T-cell (primary cell): ENCODE data around the gene NRP1. TPM values are rescaled to one million over a fixed set of nuclear protein-coding genes. Genes with fewer than 3 reads are reported as not detected.
A peak's percentile ranks its signal among the peaks of the same experiment; 100 is the strongest.
"Not testable (repeated sequence)": the region's sequence is repeated elsewhere in the genome, so short reads cannot be mapped to it uniquely, and the experiment has no call there.

Experiments used
- ATAC-seq, 4 experiments: fragments of 200-7000 bp in 3 of 4; fragments of 150-1000 bp in 1 of 4; cut with Tn5 transposase; replicated peaks in 1 of 4; 1 replicate in 3 of 4; 2 replicates in 1 of 4; pipeline ENCODE4 v1.10.0; 2021; ENCODE audit warnings: moderate library complexity in 3 of 4, mild to moderate bottlenecking in 2 of 4, moderate number of reproducible peaks in 1 of 4
- CTCF ChIA-PET, 2 donors: fragments of 300-600 bp; sonication (Branson Sonifier 250); formaldehyde crosslinking; loops; one replicate each; lab custom pipeline; 2022; ENCODE audit warnings: antibody characterized with exemption in 2 of 2; lab: Charles Lee
- POLR2A ChIA-PET, 2 donors: fragments of 300-600 bp; sonication (Branson Sonifier 250); formaldehyde crosslinking; loops; one replicate each; lab custom pipeline; 2022; ENCODE audit warnings: antibody characterized with exemption in 2 of 2; lab: Charles Lee
- DNase-seq, 35 experiments: peaks; one replicate each; pipeline versions ENCODE4 v3.0.0 to v3.0.0-alpha.2; 2013 to 2023
- H3K27ac ChIP-seq: one replicate; pipeline ENCODE4 v1.5.1; 2013; ENCODE audit warnings: low read length
- H3K27me3 ChIP-seq, 2 experiments: replicated peaks in 1 of 2; 1 replicate in 1 of 2; 2 replicates in 1 of 2; pipeline versions ENCODE4 v1.6.1 to v1.7.0; 2013; ENCODE audit warnings: low read length in 1 of 2, mixed read lengths in 1 of 2; ENCODE audit not compliant: control insufficient read depth in 2 of 2, insufficient read depth in 2 of 2; ENCODE audit errors: extremely low read depth in 1 of 2
- H3K36me3 ChIP-seq, 2 donors: 1 replicate in 1 of 2; 2 replicates in 1 of 2; pipeline versions ENCODE4 v1.6.1 to v1.7.0; 2013; ENCODE audit warnings: low read length in 1 of 2; ENCODE audit not compliant: control insufficient read depth in 2 of 2, insufficient read depth in 1 of 2; ENCODE audit errors: extremely low read depth in 1 of 2
- H3K4me1 ChIP-seq, 2 experiments: 1 replicate in 1 of 2; 2 replicates in 1 of 2; pipeline versions ENCODE4 v1.6.1 to v1.7.0; 2013; ENCODE audit warnings: low read length in 2 of 2, mixed read lengths in 1 of 2; ENCODE audit not compliant: insufficient read depth in 2 of 2, control insufficient read depth in 1 of 2; ENCODE audit errors: extremely low read depth in 1 of 2
- H3K4me3 ChIP-seq, 2 donors: 1 replicate in 1 of 2; 2 replicates in 1 of 2; pipeline versions ENCODE4 v1.5.1 to v1.7.0; 2013; ENCODE audit warnings: mild to moderate bottlenecking in 2 of 2, low read length in 1 of 2, moderate library complexity in 1 of 2; ENCODE audit not compliant: control insufficient read depth in 1 of 2; ENCODE audit errors: extremely low read depth in 1 of 2
- H3K9me3 ChIP-seq: 2 replicates; pipeline ENCODE4 v1.7.0; 2013
- H3K27ac Mint-ChIP-seq, 2 donors: one replicate each; pipeline ENCODE4 v1.8.0; 2020 to 2021; ENCODE audit warnings: mild to moderate bottlenecking in 2 of 2, mixed read lengths in 2 of 2
- H3K27me3 Mint-ChIP-seq, 2 donors: one replicate each; pipeline ENCODE4 v1.8.0; 2021 to 2022; ENCODE audit warnings: mixed read lengths in 2 of 2
- H3K36me3 Mint-ChIP-seq: one replicate; pipeline ENCODE4 v1.8.0; 2021; ENCODE audit warnings: mixed read lengths
- H3K4me1 Mint-ChIP-seq, 3 donors: one replicate each; pipeline ENCODE4 v1.8.0; 2020 to 2022; ENCODE audit warnings: mixed read lengths in 3 of 3, mild to moderate bottlenecking in 1 of 3
- H3K4me3 Mint-ChIP-seq, 3 donors: one replicate each; pipeline ENCODE4 v1.8.0; 2020 to 2022; ENCODE audit warnings: mild to moderate bottlenecking in 3 of 3, mixed read lengths in 3 of 3, moderate library complexity in 3 of 3
- H3K9me3 Mint-ChIP-seq, 3 donors: one replicate each; pipeline ENCODE4 v1.8.0; 2020 to 2022; ENCODE audit warnings: mixed read lengths in 3 of 3
- WGBS: methylation state at CpG from one replicate; pipeline ENCODE4 v1.1.5; 2013; ENCODE audit warnings: missing lambda C conversion rate; ENCODE audit not compliant: insufficient coverage; 5-methylcytosine and 5-hydroxymethylcytosine counted together
- total RNA-seq, 35 experiments: library from RNA in 6 of 35; stranded (reverse) in 6 of 35; fragments of 120-200 nt in 1 of 35; gene quantifications; one replicate each; pipeline versions ENCODE4 v1.2.1 to v1.2.4 and lab custom pipeline; 2013 to 2026

The NRP1 gene
- total RNA-seq, 5 donors from 2014 or later (not counting 1 experiment from before 2014, with no cell fraction given) = 0.62 to 1.9 (median 1.1) TPM; not detected in 2

DNA sequence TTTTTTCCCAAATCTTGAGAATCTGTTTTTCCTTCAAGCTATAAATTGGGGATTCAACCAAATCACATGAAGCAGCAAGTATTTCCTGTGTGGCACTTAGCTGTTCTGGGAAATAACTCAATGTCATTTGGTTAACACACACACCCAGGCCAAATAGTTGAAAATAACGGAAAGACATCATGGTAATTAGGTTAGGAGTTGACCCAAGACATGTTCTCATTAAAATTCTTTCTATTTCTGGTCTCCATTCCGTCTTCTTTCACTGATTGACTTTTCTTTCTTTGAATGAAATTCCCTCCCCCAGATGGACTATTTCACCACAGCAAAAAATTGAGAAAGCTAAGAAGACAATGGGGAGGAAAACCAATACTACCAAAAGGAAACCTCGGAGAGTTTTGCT, 30.5 kb downstream of the NRP1 start:
- Histone ChIP-seq H3K4me1 (peaks cover 0 to 3% of the 10 kb centered on the region in 2 experiments), H3K4me3 (no peak overlapping the region), H3K9me3 (no peaks in the 10 kb centered on the region), H3K36me3 (no peaks in the 10 kb centered on the region), H3K27ac (no peak overlapping the region), H3K27me3 (no peaks in the 10 kb centered on the region)
- Mint-ChIP-seq H3K27me3 (peaks cover 0 to under 1% of the 10 kb centered on the region in 2 donors), H3K4me1 (peaks cover 12 to 19% (median 14%) of the 10 kb centered on the region in 3 donors), H3K27ac (no peak overlapping the region), H3K36me3 (no peaks in the 10 kb centered on the region), H3K9me3 (peaks cover 0 to 4% (median 0%) of the 10 kb centered on the region in 3 donors), H3K4me3 (no peak overlapping the region)
- no peak for DNase-seq
- ATAC-seq = no peak
- POLR2A ChIA-PET = no interaction called here
- CTCF ChIA-PET = no interaction called here
- 80% methylated on average over 1 of the region's 3 CpGs for WGBS

DNA sequence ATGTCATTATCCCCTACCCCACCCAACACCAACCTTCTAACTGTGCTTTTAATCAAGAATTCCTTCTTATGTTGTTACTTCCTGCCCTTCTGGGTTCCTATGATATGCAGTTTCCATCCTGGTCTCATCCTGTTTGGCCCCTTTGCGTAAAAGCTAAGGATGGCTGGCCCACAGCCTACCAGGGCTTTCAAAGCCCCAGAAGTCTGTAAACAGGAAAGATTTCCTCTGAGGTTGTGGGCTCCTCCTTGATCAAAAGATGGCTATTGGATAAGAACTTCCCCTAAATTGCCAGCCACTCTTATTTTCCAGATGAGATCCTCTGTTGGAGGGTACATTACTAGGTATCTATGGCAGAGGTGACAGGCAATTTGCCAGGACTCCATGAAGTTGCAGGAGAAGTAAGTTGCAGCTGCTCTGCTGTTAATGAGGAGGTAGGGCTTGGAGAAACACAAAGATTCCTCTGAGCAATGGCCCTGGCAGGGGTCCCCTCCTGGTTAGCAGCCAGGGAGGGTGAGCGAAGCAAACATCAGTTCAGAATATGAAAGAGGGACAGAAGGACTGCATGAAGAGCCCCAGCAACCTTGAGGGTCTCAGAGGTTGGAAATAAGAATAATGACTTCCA, 32.1 kb downstream of the NRP1 start:
- no peaks in the 10 kb centered on the region for H3K36me3 Mint-ChIP-seq
- no peak overlapping the region for H3K27ac ChIP-seq
- CTCF ChIA-PET = no interaction called here

DNA sequence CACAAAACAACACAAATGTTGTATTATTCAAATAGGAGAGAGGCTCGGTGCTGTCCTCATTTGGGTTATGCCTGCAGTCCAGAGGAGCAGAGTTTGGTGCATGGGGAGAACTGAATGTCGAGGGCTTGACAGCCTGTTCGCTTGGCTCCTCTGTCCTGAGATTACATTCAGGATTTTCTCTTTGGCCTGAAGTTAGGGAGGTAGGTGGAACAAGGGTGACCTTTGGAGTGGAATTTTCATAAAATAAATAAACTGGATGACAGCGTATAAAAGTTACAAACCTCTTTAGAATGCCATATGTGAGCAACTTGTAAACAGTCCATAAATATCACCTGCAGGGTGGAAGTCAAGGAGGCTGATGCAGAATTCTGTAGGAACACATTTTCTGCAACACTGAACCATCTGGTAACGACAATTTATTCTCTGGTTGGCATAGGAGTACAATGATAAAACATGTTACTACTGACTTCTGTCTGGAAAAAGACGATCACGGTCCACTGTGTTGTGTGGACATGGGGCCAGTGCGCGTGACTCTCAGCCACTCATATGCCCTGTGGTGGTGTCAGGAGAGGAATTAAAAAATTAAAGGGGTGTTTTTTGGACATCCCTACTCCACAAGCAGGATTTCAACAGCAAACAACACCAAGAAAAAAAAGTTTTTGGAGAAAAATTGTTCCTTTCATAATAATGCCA, 33.2 kb downstream of the NRP1 start:
- no peak overlapping the region for H3K4me3 Mint-ChIP-seq
- Histone ChIP-seq H3K27me3 (no peaks in the 10 kb centered on the region), H3K9me3 (no peaks in the 10 kb centered on the region), H3K27ac (no peak overlapping the region), H3K36me3 (no peaks in the 10 kb centered on the region), H3K4me1 (peaks cover 0 to 8% of the 10 kb centered on the region in 2 experiments), H3K4me3 (no peak overlapping the region)
- no peaks in the 10 kb centered on the region for H3K9me3 Mint-ChIP-seq
- no peaks in the 10 kb centered on the region for H3K36me3 Mint-ChIP-seq
- POLR2A ChIA-PET = no interaction called here
- DNase-seq (no peak), ATAC-seq (no peak)
- no peaks in the 10 kb centered on the region for H3K27me3 Mint-ChIP-seq
- 83% methylated on average over 4 of the region's 9 CpGs for WGBS
- H3K27ac Mint-ChIP-seq = no peak overlapping the region
- CTCF ChIA-PET = no interaction called here
- peaks cover 17 to 27% (median 21%) of the 10 kb centered on the region in 3 donors for H3K4me1 Mint-ChIP-seq

More for the DNA sequence above, 32.1 kb downstream of the NRP1 start:
- POLR2A ChIA-PET = no interaction called here
- peaks cover 17 to 27% (median 21%) of the 10 kb centered on the region in 3 donors for H3K4me1 Mint-ChIP-seq
- no peak overlapping the region for H3K4me3 ChIP-seq
- H3K4me1 ChIP-seq = peaks cover 0 to 8% of the 10 kb centered on the region in 2 experiments
- H3K27me3 Mint-ChIP-seq = no peaks in the 10 kb centered on the region
- DNase-seq = no peak
- H3K27ac Mint-ChIP-seq = peak overlapping the region in 1 of 2 donors; percentile 65
- no peaks in the 10 kb centered on the region for H3K27me3 ChIP-seq
- no CpG with 5 or more reads among the region's 2 CpGs for WGBS
- no peaks in the 10 kb centered on the region for H3K9me3 Mint-ChIP-seq
- H3K4me3 Mint-ChIP-seq = no peak overlapping the region
- H3K36me3 ChIP-seq = no peaks in the 10 kb centered on the region
- no peak for ATAC-seq
- no peaks in the 10 kb centered on the region for H3K9me3 ChIP-seq

DNA sequence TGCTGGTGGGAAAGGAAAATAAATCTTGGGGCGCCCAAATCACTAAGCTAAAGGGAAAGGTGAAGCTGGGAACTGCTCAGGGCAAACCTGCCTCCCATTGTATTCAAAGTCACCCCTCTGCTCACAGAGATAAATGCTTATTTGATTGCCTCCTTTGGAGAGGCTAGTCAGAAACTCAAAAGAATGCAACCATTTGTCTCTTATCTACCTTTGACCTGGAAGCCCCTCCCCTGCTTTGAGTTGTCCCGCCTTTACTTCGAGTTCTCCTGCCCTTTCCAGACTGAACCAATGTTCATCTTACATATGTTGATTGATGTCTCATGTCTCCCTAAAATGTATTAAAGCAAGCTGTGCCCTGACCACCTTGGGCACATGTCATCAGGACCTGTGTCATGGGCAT, 33.9 kb downstream of the NRP1 start:
- H3K4me3 ChIP-seq, ATAC-seq, H3K27me3 ChIP-seq, H3K27ac ChIP-seq, H3K9me3 ChIP-seq, H3K4me3 Mint-ChIP-seq, H3K36me3 Mint-ChIP-seq, H3K36me3 ChIP-seq, CTCF ChIA-PET, H3K27me3 Mint-ChIP-seq, H3K9me3 Mint-ChIP-seq, POLR2A ChIA-PET, H3K27ac Mint-ChIP-seq, DNase-seq, H3K4me1 ChIP-seq: not testable (repeated sequence)
- H3K4me1 Mint-ChIP-seq = peaks cover 17 to 27% (median 21%) of the 10 kb centered on the region in 3 donors
- WGBS = no CpG with 5 or more reads among the region's 3 CpGs

DNA sequence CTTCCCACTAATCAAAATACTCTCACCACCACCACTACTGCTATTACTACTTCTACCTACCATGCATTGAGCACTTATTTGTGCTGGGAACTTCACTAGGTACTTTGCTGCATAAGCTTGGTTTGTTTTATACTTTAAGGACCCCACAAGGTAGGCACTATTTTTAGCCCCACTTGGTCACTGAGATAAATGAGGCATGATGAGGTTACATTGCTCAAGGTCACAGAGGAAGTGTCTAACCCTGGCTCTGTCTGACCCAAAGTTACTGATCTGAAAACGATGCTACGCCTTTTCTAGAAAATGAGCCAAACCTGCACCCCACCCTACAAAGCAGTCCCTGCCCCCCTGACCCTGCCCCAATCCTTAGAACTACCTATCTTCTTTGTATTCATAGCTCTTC, 35.6 kb downstream of the NRP1 start:
- H3K27ac Mint-ChIP-seq = no peak overlapping the region
- POLR2A ChIA-PET = no interaction called here

DNA sequence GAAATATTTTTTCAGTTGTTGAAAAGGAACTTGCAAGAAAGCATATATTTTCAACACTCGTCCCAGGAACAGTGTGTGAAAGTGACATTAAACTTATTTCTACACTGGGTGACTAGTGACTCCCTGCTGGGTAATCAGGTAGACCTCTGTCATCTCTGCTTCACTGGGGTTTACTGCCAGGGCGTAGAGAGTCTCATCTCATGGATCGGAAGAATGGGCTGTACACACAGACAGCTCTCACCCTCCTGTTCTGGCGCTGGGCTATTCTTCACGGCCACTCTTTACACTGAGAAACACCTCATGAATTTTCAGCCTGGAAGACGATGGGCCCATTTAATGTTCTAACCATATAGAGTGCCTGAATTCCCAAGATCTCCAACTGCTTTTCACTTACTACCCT, 36.4 kb downstream of the NRP1 start:
- WGBS = 84% methylated on average over 5 of the region's 6 CpGs
- Mint-ChIP-seq H3K4me1 (peaks cover 17 to 27% (median 21%) of the 10 kb centered on the region in 3 donors), H3K27me3 (peaks cover 0 to 5% of the 10 kb centered on the region in 2 donors), H3K9me3 (no peaks in the 10 kb centered on the region), H3K27ac (no peak overlapping the region), H3K4me3 (no peak overlapping the region), H3K36me3 (no peaks in the 10 kb centered on the region)
- no peaks in the 10 kb centered on the region for H3K9me3 ChIP-seq
- ChIA-PET CTCF (no interaction called here), POLR2A (no interaction called here)
- no peaks in the 10 kb centered on the region for H3K36me3 ChIP-seq
- ATAC-seq (no peak), DNase-seq (no peak)
- H3K4me1 ChIP-seq = peaks cover 0 to 8% of the 10 kb centered on the region in 2 experiments
- H3K27me3 ChIP-seq = no peaks in the 10 kb centered on the region
- H3K4me3 ChIP-seq = no peak overlapping the region
- H3K27ac ChIP-seq = no peak overlapping the region

More for the DNA sequence above, 35.6 kb downstream of the NRP1 start:
- ATAC-seq = no peak
- Histone ChIP-seq H3K4me1 (peaks cover 0 to 8% of the 10 kb centered on the region in 2 experiments), H3K36me3 (no peaks in the 10 kb centered on the region), H3K27me3 (no peaks in the 10 kb centered on the region), H3K9me3 (no peaks in the 10 kb centered on the region), H3K27ac (no peak overlapping the region), H3K4me3 (no peak overlapping the region)
- CTCF ChIA-PET = no interaction called here
- H3K36me3 Mint-ChIP-seq = no peaks in the 10 kb centered on the region
- peaks cover 17 to 27% (median 21%) of the 10 kb centered on the region in 3 donors for H3K4me1 Mint-ChIP-seq
- H3K9me3 Mint-ChIP-seq = no peaks in the 10 kb centered on the region
- WGBS = 89% methylated on average over 2 of the region's 2 CpGs
- H3K27me3 Mint-ChIP-seq = no peaks in the 10 kb centered on the region
- DNase-seq = no peak
- no peak overlapping the region for H3K4me3 Mint-ChIP-seq
